ENCODE measurements around the gene TFCP2L1. TPM values are rescaled to one million over a fixed set of nuclear protein-coding genes. Genes with fewer than 3 reads are reported as not detected.

TFCP2L1 gene
- total and polyA plus RNA-seq, 7 donors, result 0.14 to 1.8 (median 0.53) TPM

DNA sequence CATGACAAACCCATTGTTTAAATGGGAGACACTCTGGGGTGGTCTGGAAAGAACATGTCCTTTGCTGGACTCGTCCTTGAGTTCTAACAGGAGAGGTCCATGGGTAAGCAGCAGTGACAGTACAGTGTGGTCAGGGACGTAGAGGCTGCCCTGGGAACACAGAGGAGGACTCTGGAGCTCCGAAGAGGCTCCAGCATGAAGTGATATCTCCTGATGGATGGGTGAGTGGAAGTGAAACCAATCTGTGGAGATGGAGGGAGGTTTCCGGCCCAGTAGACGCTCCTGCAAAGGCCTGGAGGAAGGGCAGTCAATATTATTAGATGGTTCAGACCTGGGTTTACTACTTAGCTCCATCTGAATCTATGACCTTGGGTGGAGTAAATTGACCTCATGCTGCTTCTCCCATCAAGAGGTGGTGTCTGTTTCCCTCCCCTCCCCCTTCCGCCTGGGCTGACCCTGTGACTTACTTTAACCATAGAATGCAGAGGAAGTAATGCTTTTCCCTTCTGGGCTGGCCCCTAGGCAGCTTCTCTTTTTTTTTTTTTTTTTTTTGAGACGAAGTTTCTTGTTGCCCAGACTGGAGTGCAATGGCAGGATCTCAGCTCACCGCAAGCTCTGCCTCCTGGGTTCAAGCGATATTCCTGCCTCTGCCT is 2.3 kb upstream of the TFCP2L1 start:
- intact Hi-C loops (cut with DNase I), result no loop called here
- H3K27ac ChIP-seq, result no peak overlapping the region
- H3K9me3 ChIP-seq, result no peaks in the 10 kb centered on the region
- H3K4me1 ChIP-seq, result peaks cover 6% of the 10 kb centered on the region
- H3K4me3 ChIP-seq, result no peak overlapping the region
- peaks cover 0 to 36% (median 12%) of the 10 kb centered on the region in 3 donors for H3K27me3 ChIP-seq (ENCODE audit: insufficient read depth in 3 of 3, low read length in 2 of 3)
- TF ChIP-seq, protein P1, sequence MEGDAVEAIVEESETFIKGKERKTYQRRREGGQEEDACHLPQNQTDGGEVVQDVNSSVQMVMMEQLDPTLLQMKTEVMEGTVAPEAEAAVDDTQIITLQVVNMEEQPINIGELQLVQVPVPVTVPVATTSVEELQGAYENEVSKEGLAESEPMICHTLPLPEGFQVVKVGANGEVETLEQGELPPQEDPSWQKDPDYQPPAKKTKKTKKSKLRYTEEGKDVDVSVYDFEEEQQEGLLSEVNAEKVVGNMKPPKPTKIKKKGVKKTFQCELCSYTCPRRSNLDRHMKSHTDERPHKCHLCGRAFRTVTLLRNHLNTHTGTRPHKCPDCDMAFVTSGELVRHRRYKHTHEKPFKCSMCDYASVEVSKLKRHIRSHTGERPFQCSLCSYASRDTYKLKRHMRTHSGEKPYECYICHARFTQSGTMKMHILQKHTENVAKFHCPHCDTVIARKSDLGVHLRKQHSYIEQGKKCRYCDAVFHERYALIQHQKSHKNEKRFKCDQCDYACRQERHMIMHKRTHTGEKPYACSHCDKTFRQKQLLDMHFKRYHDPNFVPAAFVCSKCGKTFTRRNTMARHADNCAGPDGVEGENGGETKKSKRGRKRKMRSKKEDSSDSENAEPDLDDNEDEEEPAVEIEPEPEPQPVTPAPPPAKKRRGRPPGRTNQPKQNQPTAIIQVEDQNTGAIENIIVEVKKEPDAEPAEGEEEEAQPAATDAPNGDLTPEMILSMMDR (IDR thresholded peaks at IDR 0.05), result no peak
- WGBS, 3 donors, result 77 to 85% (median 82%) methylated on average over 9 of the region's 9 CpGs
- no peaks in the 10 kb centered on the region for H3K36me3 ChIP-seq (ENCODE audit: insufficient read depth in 1 of 2, low read depth in 1 of 2)
- DNase-seq, result no peak
- no peak for ATAC-seq

GRCh38 chr2:121286506-121286905 is 1.5 kb upstream of the TFCP2L1 start:
- Histone ChIP-seq H3K4me1 (peaks cover 6% of the 10 kb centered on the region), H3K9me3 (no peaks in the 10 kb centered on the region), H3K27me3 (ENCODE audit: insufficient read depth in 3 of 3, low read length in 2 of 3) (peaks cover 0 to 36% (median 12%) of the 10 kb centered on the region in 3 donors), H3K27ac (no peak overlapping the region), H3K4me3 (no peak overlapping the region), H3K36me3 (ENCODE audit: insufficient read depth in 1 of 2, low read depth in 1 of 2) (no peaks in the 10 kb centered on the region)
- DNase-seq (no peak), ATAC-seq (no peak)
- TF ChIP-seq, protein P1 (IDR thresholded peaks at IDR 0.05), result no peak
- 81 to 82% (median 81%) methylated on average over 4 of the region's 4 CpGs for WGBS, 3 donors
- intact Hi-C loops (cut with DNase I), result no loop called here

- no peak overlapping the region for H3K4me3 ChIP-seq
- 97 to 99% (median 97%) methylated on average over 3 of the region's 3 CpGs for WGBS, 3 donors
- H3K27me3 ChIP-seq (ENCODE audit: insufficient read depth in 3 of 3, low read length in 2 of 3), result peaks cover 0 to 36% (median 12%) of the 10 kb centered on the region in 3 donors
- H3K9me3 ChIP-seq, result no peaks in the 10 kb centered on the region
- TF ChIP-seq, protein P1 (IDR thresholded peaks at IDR 0.05), result no peak
- DNase-seq, result no peak
- H3K27ac ChIP-seq, result no peak overlapping the region
- H3K4me1 ChIP-seq, result peaks cover 6% of the 10 kb centered on the region
- H3K36me3 ChIP-seq (ENCODE audit: insufficient read depth in 1 of 2, low read depth in 1 of 2), result no peaks in the 10 kb centered on the region
- intact Hi-C loops (cut with DNase I), result no loop called here
- no peak for ATAC-seq
These were observed 924 bp upstream of the TFCP2L1 start for GRCh38 chr2:121285926-121286325.

DNA sequence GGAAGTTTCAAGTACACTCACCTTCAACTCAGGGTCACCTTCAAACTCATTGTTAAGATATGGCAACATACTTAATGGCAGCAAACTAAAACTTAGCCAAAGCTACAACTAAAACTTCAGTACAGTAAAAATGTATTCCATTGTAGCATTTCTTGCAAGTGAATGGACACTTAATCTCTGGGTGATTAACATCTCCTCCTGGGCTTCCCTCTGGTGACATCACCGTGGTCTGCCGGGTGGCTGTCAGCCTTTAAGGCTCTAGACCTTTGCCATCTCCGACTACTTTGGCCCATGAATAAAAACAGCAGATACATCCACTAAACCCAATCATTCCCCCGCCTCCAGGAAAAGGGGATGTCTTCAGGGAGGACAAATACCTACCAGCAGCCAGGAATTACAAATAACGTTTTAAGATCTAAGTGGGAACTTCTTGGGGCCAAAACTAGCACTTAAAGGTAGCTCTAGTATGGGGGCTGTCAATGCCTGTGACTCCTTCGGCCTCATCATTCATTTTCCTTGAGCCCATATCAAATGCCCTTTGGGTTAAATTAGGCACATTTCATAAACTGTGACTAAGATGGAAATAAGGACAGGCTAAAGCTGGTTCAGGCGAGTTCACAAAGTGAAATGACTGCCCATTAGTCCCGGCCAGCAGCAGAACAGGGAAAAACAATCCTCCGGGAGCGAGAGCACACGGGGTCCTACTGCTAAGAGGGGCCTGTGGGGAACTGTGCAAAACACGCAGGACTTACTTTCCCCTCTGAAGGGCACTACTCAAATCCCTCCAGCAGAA is 1.1 kb downstream of the TFCP2L1 start:
- WGBS, 3 donors, result 29 to 39% (median 30%) methylated on average over 12 of the region's 12 CpGs
- H3K27me3 ChIP-seq (ENCODE audit: insufficient read depth in 3 of 3, low read length in 2 of 3), result peaks cover 0 to 36% (median 12%) of the 10 kb centered on the region in 3 donors

More for the DNA sequence above, 1.1 kb downstream of the TFCP2L1 start:
- ATAC-seq, result peak in 2 of 4 donors; percentile 13 to 19
- no peak for DNase-seq
- no peak overlapping the region for H3K27ac ChIP-seq
- H3K36me3 ChIP-seq (ENCODE audit: insufficient read depth in 1 of 2, low read depth in 1 of 2), result no peaks in the 10 kb centered on the region
- peak overlapping the region; percentile 61 for H3K4me3 ChIP-seq
- H3K9me3 ChIP-seq, result no peaks in the 10 kb centered on the region
- TF ChIP-seq, protein P1 (IDR thresholded peaks at IDR 0.05), result no peak
- intact Hi-C loops (cut with DNase I), result no loop called here
- H3K4me1 ChIP-seq, result peaks cover 6% of the 10 kb centered on the region

All from psoas muscle (tissue), 8 donors.